ENCODE data around the gene CHD9. TPM values are rescaled to one million over a fixed set of nuclear protein-coding genes. Genes with fewer than 3 reads are reported as not detected.

CHD9 gene
- polyA plus RNA-seq, 1 donor from 2014 or later, result 69.3 TPM

DNA sequence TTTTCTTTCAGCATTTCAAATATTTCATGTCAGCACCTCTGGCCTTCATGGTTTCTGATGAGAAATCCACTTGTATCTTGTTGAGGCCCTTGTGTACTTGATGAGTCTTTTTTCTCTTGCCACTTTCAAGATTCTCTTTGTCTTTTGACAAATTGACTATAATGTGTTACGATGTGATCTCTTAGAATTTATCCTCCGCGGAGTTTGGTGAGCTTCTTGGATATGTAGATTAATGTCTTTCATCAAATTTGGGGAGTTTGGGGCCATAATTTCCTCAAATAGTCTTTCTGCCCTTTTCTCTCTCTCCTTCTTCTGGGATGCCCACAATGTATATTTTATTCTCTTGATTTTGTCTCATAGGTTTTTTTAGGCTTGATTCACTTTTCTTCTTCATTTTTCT lies 96.0 kb downstream of the CHD9 start:
- TF ChIP-seq EZH2 (IDR thresholded peaks at IDR 0.05; ENCODE audit: borderline replicate concordance, insufficient read depth, low read length, poor library complexity, severe bottlenecking) (no peak), TAF1 (IDR thresholded peaks at IDR 0.05; ENCODE audit: low read depth) (no peak), EP300 (conservative IDR thresholded peaks at IDR 0.05; ENCODE audit: poor library complexity, severe bottlenecking) (no peak), MXI1 (conservative IDR thresholded peaks at IDR 0.05; ENCODE audit: poor library complexity, severe bottlenecking) (no peak), POLR2AphosphoS5 (IDR thresholded peaks at IDR 0.05) (no peak), SMC3 (conservative IDR thresholded peaks at IDR 0.05; ENCODE audit: poor library complexity) (no peak)
- TF ChIP-seq, protein P1, sequence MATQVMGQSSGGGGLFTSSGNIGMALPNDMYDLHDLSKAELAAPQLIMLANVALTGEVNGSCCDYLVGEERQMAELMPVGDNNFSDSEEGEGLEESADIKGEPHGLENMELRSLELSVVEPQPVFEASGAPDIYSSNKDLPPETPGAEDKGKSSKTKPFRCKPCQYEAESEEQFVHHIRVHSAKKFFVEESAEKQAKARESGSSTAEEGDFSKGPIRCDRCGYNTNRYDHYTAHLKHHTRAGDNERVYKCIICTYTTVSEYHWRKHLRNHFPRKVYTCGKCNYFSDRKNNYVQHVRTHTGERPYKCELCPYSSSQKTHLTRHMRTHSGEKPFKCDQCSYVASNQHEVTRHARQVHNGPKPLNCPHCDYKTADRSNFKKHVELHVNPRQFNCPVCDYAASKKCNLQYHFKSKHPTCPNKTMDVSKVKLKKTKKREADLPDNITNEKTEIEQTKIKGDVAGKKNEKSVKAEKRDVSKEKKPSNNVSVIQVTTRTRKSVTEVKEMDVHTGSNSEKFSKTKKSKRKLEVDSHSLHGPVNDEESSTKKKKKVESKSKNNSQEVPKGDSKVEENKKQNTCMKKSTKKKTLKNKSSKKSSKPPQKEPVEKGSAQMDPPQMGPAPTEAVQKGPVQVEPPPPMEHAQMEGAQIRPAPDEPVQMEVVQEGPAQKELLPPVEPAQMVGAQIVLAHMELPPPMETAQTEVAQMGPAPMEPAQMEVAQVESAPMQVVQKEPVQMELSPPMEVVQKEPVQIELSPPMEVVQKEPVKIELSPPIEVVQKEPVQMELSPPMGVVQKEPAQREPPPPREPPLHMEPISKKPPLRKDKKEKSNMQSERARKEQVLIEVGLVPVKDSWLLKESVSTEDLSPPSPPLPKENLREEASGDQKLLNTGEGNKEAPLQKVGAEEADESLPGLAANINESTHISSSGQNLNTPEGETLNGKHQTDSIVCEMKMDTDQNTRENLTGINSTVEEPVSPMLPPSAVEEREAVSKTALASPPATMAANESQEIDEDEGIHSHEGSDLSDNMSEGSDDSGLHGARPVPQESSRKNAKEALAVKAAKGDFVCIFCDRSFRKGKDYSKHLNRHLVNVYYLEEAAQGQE (IDR thresholded peaks at IDR 0.05; ENCODE audit: borderline replicate concordance), result no peak
- Histone ChIP-seq H3K4me2 (ENCODE audit: low read length) (no peak overlapping the region), H3K27ac (ENCODE audit: low read length) (no peak overlapping the region), H3K36me3 (ENCODE audit: insufficient read depth, low read length) (no peaks in the 10 kb centered on the region), H2AFZ (ENCODE audit: low read depth, low read length) (no peak overlapping the region), H3F3A (ENCODE audit: insufficient read depth, low read length, poor library complexity, severe bottlenecking) (no peaks in the 10 kb centered on the region), H3K27me3 (ENCODE audit: insufficient read depth, low read depth, low read length) (no peaks in the 10 kb centered on the region), H3K9ac (ENCODE audit: low read length) (no peak overlapping the region), H3K79me2 (replicated peaks; ENCODE audit: insufficient read depth, low read length) (peaks cover 4% of the 10 kb centered on the region), H3K9me3 (ENCODE audit: low read length) (no peaks in the 10 kb centered on the region), H3K9me2 (ENCODE audit: insufficient read depth, low read length) (no peaks in the 10 kb centered on the region), H3K4me3 (ENCODE audit: low read length) (no peak overlapping the region), H4K20me1 (ENCODE audit: insufficient read depth) (no peaks in the 10 kb centered on the region)

DNA sequence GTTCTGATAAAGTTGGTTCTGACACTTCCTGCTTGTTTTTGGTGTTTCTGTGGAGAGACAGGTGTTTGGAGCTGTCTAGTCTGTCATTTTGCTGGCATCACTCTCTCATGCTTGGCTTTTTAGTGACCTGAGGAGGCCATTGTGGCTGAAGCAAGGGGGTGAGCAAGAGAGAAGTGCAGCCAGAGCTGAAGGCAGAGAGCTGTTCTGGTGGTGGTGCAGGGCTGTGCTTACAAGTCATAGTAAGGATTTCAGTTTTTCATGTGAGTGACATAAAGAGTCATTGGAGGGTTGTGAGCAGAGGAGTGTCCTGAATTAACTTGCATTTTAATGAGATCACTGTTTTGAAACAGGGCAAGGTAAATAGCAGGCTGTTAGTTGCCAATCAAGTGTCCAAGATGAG lies 97.5 kb downstream of the CHD9 start:
- Histone ChIP-seq H3K79me2 (replicated peaks; ENCODE audit: insufficient read depth, low read length) (peaks cover 4% of the 10 kb centered on the region), H3K4me3 (ENCODE audit: low read length) (no peak overlapping the region), H3F3A (ENCODE audit: insufficient read depth, low read length, poor library complexity, severe bottlenecking) (no peaks in the 10 kb centered on the region), H3K36me3 (ENCODE audit: insufficient read depth, low read length) (no peaks in the 10 kb centered on the region), H2AFZ (ENCODE audit: low read depth, low read length) (no peak overlapping the region), H4K20me1 (ENCODE audit: insufficient read depth) (no peaks in the 10 kb centered on the region), H3K9me2 (ENCODE audit: insufficient read depth, low read length) (no peaks in the 10 kb centered on the region), H3K9me3 (ENCODE audit: low read length) (no peaks in the 10 kb centered on the region), H3K27ac (ENCODE audit: low read length) (no peak overlapping the region), H3K27me3 (ENCODE audit: insufficient read depth, low read depth, low read length) (no peaks in the 10 kb centered on the region), H3K9ac (ENCODE audit: low read length) (no peak overlapping the region), H3K4me2 (ENCODE audit: low read length) (no peak overlapping the region)
- no peak for TF ChIP-seq TAF1 (IDR thresholded peaks at IDR 0.05; ENCODE audit: low read depth)
- TF ChIP-seq SMC3 (conservative IDR thresholded peaks at IDR 0.05; ENCODE audit: poor library complexity), result no peak
- TF ChIP-seq, protein P1 (IDR thresholded peaks at IDR 0.05; ENCODE audit: borderline replicate concordance), result no peak
- no peak for TF ChIP-seq CTCF (IDR thresholded peaks at IDR 0.05; ENCODE audit: poor library complexity, severe bottlenecking)
- no peak for TF ChIP-seq POLR2AphosphoS5 (IDR thresholded peaks at IDR 0.05)
- no peak for TF ChIP-seq MXI1 (conservative IDR thresholded peaks at IDR 0.05; ENCODE audit: poor library complexity, severe bottlenecking)
- no peak for TF ChIP-seq RAD21 (conservative IDR thresholded peaks at IDR 0.05)
- no peak for TF ChIP-seq EZH2 (IDR thresholded peaks at IDR 0.05; ENCODE audit: borderline replicate concordance, insufficient read depth, low read length, poor library complexity, severe bottlenecking)
- no peak for TF ChIP-seq EP300 (conservative IDR thresholded peaks at IDR 0.05; ENCODE audit: poor library complexity, severe bottlenecking)

Data from neural cell (in vitro differentiated cells).